ENCODE measurements around the gene IGFBPL1.

IGFBPL1 gene

GRCh38 chr9:38375572-38375963 is 48.7 kb downstream of the IGFBPL1 start:
- Histone ChIP-seq H3K27me3 (ENCODE audit: control insufficient read depth, insufficient read depth, low read length) (peaks cover 19% of the 10 kb centered on the region; the same call in 1 of the 2 replicates), H3K9ac (ENCODE audit: low read depth, low read length) (no peak overlapping the region), H3K27ac (ENCODE audit: low read depth, low read length) (no peak overlapping the region), H3K4me3 (ENCODE audit: low read depth, low read length) (no peak overlapping the region), H3K9me3 (ENCODE audit: control insufficient read depth, insufficient read depth, low read length) (no peaks in the 10 kb centered on the region), H3K4me1 (ENCODE audit: control insufficient read depth, insufficient read depth, low read length) (peaks cover 9% of the 10 kb centered on the region), H3K36me3 (ENCODE audit: control insufficient read depth, insufficient read depth, low read length) (no peaks in the 10 kb centered on the region)

- Histone ChIP-seq H3K27me3 (ENCODE audit: control insufficient read depth, insufficient read depth, low read length) (peaks cover 19% of the 10 kb centered on the region; the same call in 1 of the 2 replicates), H3K9me3 (ENCODE audit: control insufficient read depth, insufficient read depth, low read length) (no peaks in the 10 kb centered on the region), H3K27ac (ENCODE audit: low read depth, low read length) (no peak overlapping the region), H3K4me3 (ENCODE audit: low read depth, low read length) (no peak overlapping the region), H3K9ac (ENCODE audit: low read depth, low read length) (no peak overlapping the region), H3K36me3 (ENCODE audit: control insufficient read depth, insufficient read depth, low read length) (no peaks in the 10 kb centered on the region), H3K4me1 (ENCODE audit: control insufficient read depth, insufficient read depth, low read length) (peaks cover 3% of the 10 kb centered on the region; the same call in 1 of the 2 replicates)
These were observed 49.2 kb downstream of the IGFBPL1 start for GRCh38 chr9:38374847-38375571.

DNA sequence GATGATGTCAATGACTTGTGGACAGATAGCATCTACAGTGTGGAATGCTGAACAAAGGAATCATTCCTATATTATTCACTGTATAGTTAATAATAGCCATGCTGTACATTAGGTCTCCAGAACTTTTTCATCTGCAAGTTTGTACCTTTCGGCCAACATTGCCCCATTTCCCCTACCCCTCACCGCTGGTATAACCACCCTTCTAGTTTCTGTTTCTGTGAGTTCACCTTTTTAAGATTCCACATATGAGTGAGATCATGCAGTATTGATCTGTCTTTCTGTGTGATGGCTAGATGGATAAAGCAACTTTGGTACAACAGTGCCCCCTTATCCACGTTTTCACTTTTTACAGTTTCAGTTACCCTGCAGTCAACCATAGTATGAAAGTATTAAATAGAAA is 50.6 kb downstream of the IGFBPL1 start:
- Histone ChIP-seq H3K9ac (ENCODE audit: low read depth, low read length) (no peak overlapping the region), H3K4me3 (ENCODE audit: low read depth, low read length) (no peak overlapping the region), H3K27me3 (ENCODE audit: control insufficient read depth, insufficient read depth, low read length) (peaks cover 15% of the 10 kb centered on the region), H3K9me3 (ENCODE audit: control insufficient read depth, insufficient read depth, low read length) (no peaks in the 10 kb centered on the region), H3K27ac (ENCODE audit: low read depth, low read length) (no peak overlapping the region), H3K36me3 (ENCODE audit: control insufficient read depth, insufficient read depth, low read length) (no peaks in the 10 kb centered on the region), H3K4me1 (ENCODE audit: control insufficient read depth, insufficient read depth, low read length) (no peaks in the 10 kb centered on the region; the same call in 1 of the 2 replicates)

DNA sequence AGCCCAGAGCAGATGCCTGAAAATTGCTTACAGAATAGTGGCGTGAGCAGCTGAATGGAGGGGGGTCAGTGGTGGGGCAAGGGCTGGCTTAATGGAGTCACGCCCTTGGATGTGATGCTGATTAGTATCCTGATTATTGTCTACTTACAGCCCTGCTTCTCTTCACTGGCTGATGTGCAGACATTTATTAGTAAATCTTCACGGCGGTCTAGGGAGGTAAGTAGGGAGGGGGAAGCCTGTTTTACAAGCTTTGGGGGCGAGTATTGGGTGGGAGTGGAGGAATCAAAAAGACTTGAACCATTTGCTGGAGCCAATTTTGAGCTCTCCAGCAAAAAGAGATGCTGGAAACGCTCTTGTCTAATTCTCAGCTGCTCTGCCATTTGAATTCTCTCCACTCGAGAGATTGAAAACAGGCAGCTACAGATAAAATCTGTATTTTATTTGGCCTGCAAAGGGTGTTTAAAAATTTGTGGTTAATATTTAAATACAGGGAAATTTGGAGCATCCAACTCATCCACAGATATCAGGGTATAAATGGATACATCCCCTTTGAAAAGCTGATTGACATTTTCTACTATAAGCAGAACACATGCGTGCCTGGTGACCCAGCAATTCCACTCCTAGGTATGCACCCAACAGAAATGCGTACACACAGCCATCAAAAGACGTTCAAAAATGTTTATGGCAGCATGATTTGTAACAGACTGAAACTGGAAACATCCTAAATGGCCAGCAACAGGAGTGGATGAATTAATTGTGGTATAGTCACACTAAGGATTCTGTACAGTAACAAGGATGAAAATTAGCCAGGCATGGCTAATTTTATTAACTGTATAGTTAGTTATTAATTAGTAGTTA is 51.3 kb downstream of the IGFBPL1 start:
- H3K9me3 ChIP-seq (ENCODE audit: control insufficient read depth, insufficient read depth, low read length) = no peaks in the 10 kb centered on the region
- H3K27me3 ChIP-seq (ENCODE audit: control insufficient read depth, insufficient read depth, low read length) = peaks cover 18% of the 10 kb centered on the region
- no peak overlapping the region for H3K27ac ChIP-seq (ENCODE audit: low read depth, low read length)
- no peaks in the 10 kb centered on the region; the same call in 1 of the 2 replicates for H3K4me1 ChIP-seq (ENCODE audit: control insufficient read depth, insufficient read depth, low read length)
- H3K36me3 ChIP-seq (ENCODE audit: control insufficient read depth, insufficient read depth, low read length) = no peaks in the 10 kb centered on the region
- no peak overlapping the region for H3K4me3 ChIP-seq (ENCODE audit: low read depth, low read length)
- no peak overlapping the region for H3K9ac ChIP-seq (ENCODE audit: low read depth, low read length)

GRCh38 chr9:38371495-38371894 is 52.8 kb downstream of the IGFBPL1 start:
- Histone ChIP-seq H3K27ac (ENCODE audit: low read depth, low read length) (no peak overlapping the region), H3K4me1 (ENCODE audit: control insufficient read depth, insufficient read depth, low read length) (no peaks in the 10 kb centered on the region; the same call in 1 of the 2 replicates), H3K9me3 (ENCODE audit: control insufficient read depth, insufficient read depth, low read length) (no peaks in the 10 kb centered on the region), H3K4me3 (ENCODE audit: low read depth, low read length) (no peak overlapping the region), H3K36me3 (ENCODE audit: control insufficient read depth, insufficient read depth, low read length) (no peaks in the 10 kb centered on the region), H3K9ac (ENCODE audit: low read depth, low read length) (no peak overlapping the region), H3K27me3 (ENCODE audit: control insufficient read depth, insufficient read depth, low read length) (peaks cover 18% of the 10 kb centered on the region)

DNA sequence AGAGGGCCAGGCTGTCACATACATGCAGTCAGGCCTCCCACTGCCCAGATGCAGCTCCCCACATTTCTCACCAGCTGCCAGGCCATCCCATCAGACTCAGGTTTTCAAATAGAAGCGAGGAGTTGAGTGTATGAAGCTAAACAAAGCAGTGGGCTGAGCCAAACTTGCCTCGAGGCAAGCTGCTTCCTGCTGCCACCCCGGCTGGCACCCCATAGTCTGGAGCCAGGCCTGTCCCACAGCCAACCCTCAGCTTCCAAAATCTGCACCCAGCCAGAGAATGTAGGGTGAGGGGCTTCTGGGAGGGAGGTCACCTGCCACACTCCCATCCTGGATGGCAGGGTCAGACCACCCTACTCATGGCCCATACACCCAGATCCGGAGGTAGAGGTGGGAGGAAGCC is 54.1 kb downstream of the IGFBPL1 start:
- Histone ChIP-seq H3K9me3 (ENCODE audit: control insufficient read depth, insufficient read depth, low read length) (no peaks in the 10 kb centered on the region), H3K27ac (ENCODE audit: low read depth, low read length) (no peak overlapping the region), H3K4me1 (ENCODE audit: control insufficient read depth, insufficient read depth, low read length) (no peaks in the 10 kb centered on the region; the same call in 1 of the 2 replicates), H3K27me3 (ENCODE audit: control insufficient read depth, insufficient read depth, low read length) (peaks cover 18% of the 10 kb centered on the region), H3K4me3 (ENCODE audit: low read depth, low read length) (no peak overlapping the region), H3K9ac (ENCODE audit: low read depth, low read length) (no peak overlapping the region), H3K36me3 (ENCODE audit: control insufficient read depth, insufficient read depth, low read length) (no peaks in the 10 kb centered on the region)

- no peak overlapping the region for H3K9ac ChIP-seq (ENCODE audit: low read depth, low read length)
- H3K4me1 ChIP-seq (ENCODE audit: control insufficient read depth, insufficient read depth, low read length) = no peaks in the 10 kb centered on the region; the same call in 1 of the 2 replicates
These were observed 55.5 kb downstream of the IGFBPL1 start for GRCh38 chr9:38368731-38369130.

DNA sequence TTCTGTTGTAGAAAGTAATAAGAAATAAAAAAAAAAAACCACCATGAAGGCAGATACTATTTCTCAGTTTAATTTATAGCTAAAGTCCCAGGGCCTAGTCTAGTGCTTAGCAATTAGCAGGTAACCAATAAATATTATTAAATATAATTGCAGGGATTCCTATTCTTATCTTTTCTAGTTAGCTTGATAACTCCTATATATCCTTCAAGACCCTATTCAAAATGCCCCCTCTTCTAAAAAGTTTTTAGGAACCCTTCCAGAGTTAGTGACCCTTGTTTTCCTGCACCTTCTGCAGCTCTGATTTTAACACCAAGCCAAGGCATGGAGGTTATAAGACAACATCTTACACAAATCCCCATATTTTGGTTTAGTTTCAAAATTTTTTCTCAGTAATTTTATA is 56.4 kb downstream of the IGFBPL1 start:
- no peak overlapping the region for H3K9ac ChIP-seq (ENCODE audit: low read depth, low read length)
- H3K27me3 ChIP-seq (ENCODE audit: control insufficient read depth, insufficient read depth, low read length) = peaks cover 17% of the 10 kb centered on the region
- no peaks in the 10 kb centered on the region; the same call in 1 of the 2 replicates for H3K4me1 ChIP-seq (ENCODE audit: control insufficient read depth, insufficient read depth, low read length)
- H3K27ac ChIP-seq (ENCODE audit: low read depth, low read length) = no peak overlapping the region
- H3K4me3 ChIP-seq (ENCODE audit: low read depth, low read length) = no peak overlapping the region
- no peaks in the 10 kb centered on the region for H3K9me3 ChIP-seq (ENCODE audit: control insufficient read depth, insufficient read depth, low read length)
- H3K36me3 ChIP-seq (ENCODE audit: control insufficient read depth, insufficient read depth, low read length) = no peaks in the 10 kb centered on the region

More at GRCh38 chr9:38368731-38369130, 55.5 kb downstream of the IGFBPL1 start:
- Histone ChIP-seq H3K4me3 (ENCODE audit: low read depth, low read length) (no peak overlapping the region), H3K9me3 (ENCODE audit: control insufficient read depth, insufficient read depth, low read length) (no peaks in the 10 kb centered on the region), H3K36me3 (ENCODE audit: control insufficient read depth, insufficient read depth, low read length) (no peaks in the 10 kb centered on the region), H3K27me3 (ENCODE audit: control insufficient read depth, insufficient read depth, low read length) (peaks cover 18% of the 10 kb centered on the region), H3K27ac (ENCODE audit: low read depth, low read length) (no peak overlapping the region)

GRCh38 chr9:38363589-38363925 is 60.7 kb downstream of the IGFBPL1 start:
- H3K27ac ChIP-seq (ENCODE audit: low read depth, low read length) = no peak overlapping the region
- H3K27me3 ChIP-seq (ENCODE audit: control insufficient read depth, insufficient read depth, low read length) = peaks cover 2% of the 10 kb centered on the region
- no peaks in the 10 kb centered on the region for H3K4me1 ChIP-seq (ENCODE audit: control insufficient read depth, insufficient read depth, low read length)
- H3K9ac ChIP-seq (ENCODE audit: low read depth, low read length) = no peak overlapping the region
- H3K4me3 ChIP-seq (ENCODE audit: low read depth, low read length) = no peak overlapping the region
- no peaks in the 10 kb centered on the region for H3K9me3 ChIP-seq (ENCODE audit: control insufficient read depth, insufficient read depth, low read length)
- H3K36me3 ChIP-seq (ENCODE audit: control insufficient read depth, insufficient read depth, low read length) = no peaks in the 10 kb centered on the region

DNA sequence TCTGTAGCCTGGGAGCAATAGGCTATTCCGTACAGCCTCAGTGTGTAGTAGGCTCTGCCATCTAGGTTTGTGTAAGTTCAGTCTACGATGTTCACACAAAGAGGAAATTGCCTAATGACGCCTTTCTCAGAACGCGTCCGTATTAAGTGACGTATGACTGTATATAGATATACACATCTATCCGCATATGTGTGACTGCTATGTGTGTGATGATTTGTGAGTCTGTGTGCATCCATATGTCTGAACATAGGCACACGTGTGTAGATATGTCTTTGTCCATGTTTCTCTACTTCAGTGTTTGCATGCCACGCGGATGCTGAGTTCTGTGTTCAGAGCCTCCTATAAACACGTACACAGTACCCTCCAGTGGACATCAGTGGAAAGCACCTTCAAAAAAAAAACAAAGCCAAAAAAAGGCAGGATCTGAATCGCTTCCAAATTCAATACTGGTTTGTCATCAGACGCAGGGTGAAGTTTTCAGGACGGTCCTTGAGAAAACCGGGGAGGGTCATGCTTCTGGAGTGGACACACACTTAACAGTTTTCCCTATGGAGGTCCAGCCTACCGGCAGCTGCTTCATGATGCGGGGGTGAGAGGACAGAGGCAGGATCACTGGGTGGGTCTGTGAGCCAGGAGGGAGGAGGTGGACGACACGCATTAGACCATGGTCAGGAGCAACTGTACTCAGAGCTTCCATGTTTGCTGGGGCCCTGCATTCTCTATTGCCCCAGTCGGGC is 61.2 kb downstream of the IGFBPL1 start:
- Histone ChIP-seq H3K4me3 (ENCODE audit: low read depth, low read length) (no peak overlapping the region), H3K9me3 (ENCODE audit: control insufficient read depth, insufficient read depth, low read length) (no peaks in the 10 kb centered on the region), H3K36me3 (ENCODE audit: control insufficient read depth, insufficient read depth, low read length) (no peaks in the 10 kb centered on the region), H3K27me3 (ENCODE audit: control insufficient read depth, insufficient read depth, low read length) (no peaks in the 10 kb centered on the region; the same call in 1 of the 2 replicates), H3K4me1 (ENCODE audit: control insufficient read depth, insufficient read depth, low read length) (no peaks in the 10 kb centered on the region), H3K9ac (ENCODE audit: low read depth, low read length) (no peak overlapping the region), H3K27ac (ENCODE audit: low read depth, low read length) (no peak overlapping the region)
